ENCODE data around the gene ZNF462.

DNA sequence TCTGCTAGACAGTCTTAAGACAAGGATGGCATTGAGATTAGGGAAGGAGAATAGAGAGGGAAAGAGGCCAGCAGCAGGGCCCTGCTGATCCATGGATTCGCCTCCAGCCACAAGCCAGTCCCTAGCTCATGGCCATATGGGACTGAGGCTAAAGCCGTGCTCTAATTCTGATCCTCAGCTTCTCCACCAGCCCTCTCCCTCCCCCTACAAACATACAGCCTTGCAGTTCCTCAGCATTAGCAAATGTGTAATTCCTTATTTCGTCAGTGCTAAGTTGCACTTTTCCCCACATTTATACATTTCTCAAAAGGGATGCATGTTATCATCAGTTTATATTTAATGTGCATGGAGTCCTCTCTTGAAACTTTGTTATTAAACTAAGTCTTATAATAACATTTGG, 34.8 kb downstream of the ZNF462 start:
- TF ChIP-seq, protein P1, sequence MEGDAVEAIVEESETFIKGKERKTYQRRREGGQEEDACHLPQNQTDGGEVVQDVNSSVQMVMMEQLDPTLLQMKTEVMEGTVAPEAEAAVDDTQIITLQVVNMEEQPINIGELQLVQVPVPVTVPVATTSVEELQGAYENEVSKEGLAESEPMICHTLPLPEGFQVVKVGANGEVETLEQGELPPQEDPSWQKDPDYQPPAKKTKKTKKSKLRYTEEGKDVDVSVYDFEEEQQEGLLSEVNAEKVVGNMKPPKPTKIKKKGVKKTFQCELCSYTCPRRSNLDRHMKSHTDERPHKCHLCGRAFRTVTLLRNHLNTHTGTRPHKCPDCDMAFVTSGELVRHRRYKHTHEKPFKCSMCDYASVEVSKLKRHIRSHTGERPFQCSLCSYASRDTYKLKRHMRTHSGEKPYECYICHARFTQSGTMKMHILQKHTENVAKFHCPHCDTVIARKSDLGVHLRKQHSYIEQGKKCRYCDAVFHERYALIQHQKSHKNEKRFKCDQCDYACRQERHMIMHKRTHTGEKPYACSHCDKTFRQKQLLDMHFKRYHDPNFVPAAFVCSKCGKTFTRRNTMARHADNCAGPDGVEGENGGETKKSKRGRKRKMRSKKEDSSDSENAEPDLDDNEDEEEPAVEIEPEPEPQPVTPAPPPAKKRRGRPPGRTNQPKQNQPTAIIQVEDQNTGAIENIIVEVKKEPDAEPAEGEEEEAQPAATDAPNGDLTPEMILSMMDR (IDR thresholded peaks at IDR 0.05): no peak
- no peak for TF ChIP-seq POLR2A (IDR thresholded peaks at IDR 0.05)
- TF ChIP-seq POLR2AphosphoS5 (IDR thresholded peaks at IDR 0.05): no peak
- TF ChIP-seq EP300 (IDR thresholded peaks at IDR 0.05): no peak
